A549 treated with Mapracorat at 1 μM for 4 hours (cell line): ENCODE results near the gene PRR29. TPM values are rescaled to one million over a fixed set of nuclear protein-coding genes. Genes with fewer than 3 reads are reported as not detected.

Experiments used
- total RNA-seq: library from RNA; stranded (reverse); fragments of 200-300 nt; extraction: Qiagen RNA extraction; gene quantifications from 5 replicates; pipeline ENCODE4 v1.2.3, GENCODE V29; 2022

The PRR29 gene
- total RNA-seq, result 0.55 to 1.2 TPM (median 0.66 TPM) in 5 replicates

DNA sequence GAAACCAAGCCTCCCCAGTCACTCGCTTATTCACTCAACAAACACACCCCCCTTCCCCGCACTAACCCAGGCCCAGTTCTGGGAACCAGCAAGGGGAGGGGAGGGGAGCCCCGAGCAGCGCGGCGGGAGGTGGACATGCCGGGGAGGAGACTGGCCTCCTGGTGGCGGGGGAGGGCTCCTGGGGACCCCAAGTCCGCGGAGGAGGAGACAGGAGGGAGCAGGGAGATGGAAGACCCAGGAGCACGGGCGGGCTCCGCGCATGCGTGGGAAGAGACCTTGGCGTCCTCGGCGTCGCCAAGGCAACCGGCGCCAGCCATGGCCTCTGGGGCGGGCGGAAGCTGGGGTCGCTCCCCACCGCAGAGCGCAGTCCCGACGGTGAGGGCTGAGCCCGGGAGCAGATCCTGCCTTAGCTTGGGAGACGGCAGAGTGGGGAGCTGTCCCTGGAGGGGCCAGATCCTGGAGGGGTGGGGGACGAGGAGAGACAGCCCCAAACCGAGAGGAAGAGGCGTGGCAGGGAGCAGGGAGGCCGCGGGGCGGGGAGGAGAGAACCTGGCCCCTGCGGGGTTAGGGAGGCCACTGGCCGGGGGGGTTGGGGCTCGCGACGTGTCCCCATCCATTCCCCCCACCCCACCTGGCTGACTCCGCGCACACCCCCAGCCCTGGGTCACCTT is at the start of gene PRR29:
TSS of gene PRR29 (plus strand) at position 302 of the 671 bp plus-strand sequence. CDS start at position 316, 14 bp downstream.

DNA sequence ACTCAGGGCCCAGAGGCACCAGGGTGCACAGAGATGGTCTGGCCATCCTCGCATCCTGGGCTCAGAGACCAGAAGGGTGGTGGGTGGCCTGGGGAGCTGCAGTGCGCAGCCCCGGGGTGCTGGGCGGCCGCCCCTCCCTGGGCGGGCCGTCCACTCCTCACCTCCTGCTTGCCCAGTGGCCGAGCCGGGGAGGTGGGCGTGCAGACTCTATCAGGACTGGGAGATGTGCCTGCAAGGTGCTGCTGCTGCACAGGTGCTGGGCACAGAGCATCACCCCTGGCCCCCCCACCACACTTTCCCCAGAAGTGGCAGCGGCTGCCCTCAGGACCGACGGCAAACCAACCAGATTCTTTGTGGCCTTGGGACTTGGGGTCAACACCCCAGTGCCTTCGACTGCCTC is 25.4 kb upstream of the PRR29 start, which contains the start of gene SCN4A:
TSS of gene SCN4A (minus strand) at position 123 of the 400 bp plus-strand sequence. CDS start at position 46, 77 bp downstream.

DNA sequence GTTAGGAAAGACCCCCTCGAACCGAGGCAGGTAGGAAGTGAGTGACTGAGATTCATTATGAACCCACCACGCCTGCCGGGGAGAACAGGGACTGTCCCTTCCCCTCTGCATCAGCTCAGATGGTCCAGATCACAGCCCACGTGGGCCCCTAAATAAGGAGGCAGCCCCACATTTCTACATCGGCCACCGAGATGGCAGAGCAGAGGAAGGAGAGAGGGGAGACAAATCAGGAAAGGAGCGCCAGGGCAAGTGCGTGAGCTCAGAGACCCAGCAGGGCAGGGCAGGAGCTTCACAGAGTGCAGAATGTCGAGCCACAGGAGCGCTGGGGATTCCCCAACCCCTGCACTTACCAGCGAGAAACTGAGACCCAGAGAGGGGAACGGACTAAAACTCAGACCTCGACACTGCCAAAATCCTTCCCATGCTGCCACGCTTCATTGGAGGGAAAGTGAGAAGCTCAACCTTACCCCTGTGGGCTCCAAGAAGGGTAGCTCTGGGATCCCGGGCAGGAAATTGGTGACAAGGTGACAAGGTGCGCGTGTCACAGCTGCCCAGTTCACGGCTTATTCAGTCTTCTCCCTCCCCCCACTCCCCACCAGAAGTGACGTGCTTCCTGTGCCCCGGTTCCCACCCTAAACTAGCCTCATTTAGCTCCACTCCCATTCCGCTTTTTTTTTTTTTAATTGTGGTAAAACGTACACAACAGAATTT is 22.1 kb downstream of the PRR29 start, which contains the start of gene ICAM2:
TSS of gene ICAM2 (minus strand) at position 578 of the 711 bp plus-strand sequence. CDS start 13,942 bp downstream, outside the sequence.

Other genes with a start within 250 kb of the PRR29 start
- 87.8 to 128 TPM (median 97.8 TPM) in 5 replicates for gene CCDC47, start 224.8 kb upstream of the PRR29 start, total RNA-seq
- 92.8 to 104 TPM (median 95.6 TPM) in 5 replicates for gene DDX42, start 224.2 kb upstream of the PRR29 start, total RNA-seq
- 197 to 251 TPM (median 212 TPM) in 5 replicates for gene PSMC5, start 170.9 kb upstream of the PRR29 start, total RNA-seq
- gene FTSJ3, start 170.7 kb upstream of the PRR29 start, total RNA-seq, result 48.7 to 58.6 TPM (median 53.9 TPM) in 5 replicates
- gene SMARCD2, start 155.7 kb upstream of the PRR29 start, total RNA-seq, result 52.0 to 62.8 TPM (median 57.0 TPM) in 5 replicates
- not detected in 5 replicates for gene CSH2, start 124.7 kb upstream of the PRR29 start, total RNA-seq
- gene GH2, start 116.4 kb upstream of the PRR29 start, total RNA-seq, result not detected in 5 replicates
- gene CSH1, start 101.8 kb upstream of the PRR29 start, total RNA-seq, result not detected in 5 replicates
- not detected in 5 replicates for gene CSHL1, start 87.1 kb upstream of the PRR29 start, total RNA-seq
- not detected in 5 replicates for gene GH1, start 79.5 kb upstream of the PRR29 start, total RNA-seq
- 0.16 TPM in 1 of 5 replicates, not detected in the others for gene CD79B, start 66.0 kb upstream of the PRR29 start, total RNA-seq
- 0.02 to 0.20 TPM (median 0.05 TPM) in 5 replicates for gene SCN4A, start 25.4 kb upstream of the PRR29 start, total RNA-seq
- not detected in 5 replicates for gene ICAM2, start 22.3 kb downstream of the PRR29 start, total RNA-seq
- gene ERN1, start 131.8 kb downstream of the PRR29 start, total RNA-seq, result 3.0 to 4.4 TPM (median 3.7 TPM) in 5 replicates